Hepatocyte (in vitro differentiated cells): Measurements from ENCODE around the gene PDXDC1. TPM values are rescaled to one million over a fixed set of nuclear protein-coding genes. Genes with fewer than 3 reads are reported as not detected.
"Not testable (repeated sequence)": the region's sequence is repeated elsewhere in the genome, so short reads cannot be mapped to it uniquely, and the experiment has no call there.

ENCODE experiments used
- DNase-seq: peaks from one replicate; pipeline ENCODE4 v3.0.0-alpha.2; 2016; ENCODE audit warnings: low spot score
- H2AFZ ChIP-seq: fragments of 200-600 bp; sonication (generic); 2 replicates; pipeline ENCODE4 v1.6.0; 2016; ENCODE audit warnings: antibody characterized with exemption, mild to moderate bottlenecking
- H3K27ac ChIP-seq: fragments of 200-600 bp; sonication (generic); 2 replicates; pipeline ENCODE4 v1.5.1; 2016; ENCODE audit warnings: mild to moderate bottlenecking
- H3K27me3 ChIP-seq: fragments of 200-600 bp; sonication (generic); 2 replicates; pipeline ENCODE4 v1.6.1; 2016
- H3K36me3 ChIP-seq: fragments of 200-600 bp; sonication (generic); replicated peaks from 2 replicates; pipeline ENCODE4 v1.5.1; 2016; ENCODE audit warnings: low read depth; ENCODE audit not compliant: insufficient read depth
- H3K4me1 ChIP-seq: fragments of 200-600 bp; sonication (generic); 2 replicates; pipeline ENCODE4 v1.5.1; 2016; ENCODE audit warnings: mild to moderate bottlenecking, moderate library complexity; ENCODE audit not compliant: insufficient read depth
- H3K4me2 ChIP-seq: fragments of 200-600 bp; sonication (generic); 2 replicates; pipeline ENCODE4 v1.6.0; 2016
- H3K4me3 ChIP-seq: fragments of 200-600 bp; sonication (generic); 2 replicates; pipeline ENCODE4 v1.5.1; 2016; ENCODE audit warnings: mild to moderate bottlenecking
- H3K79me2 ChIP-seq: fragments of 200-600 bp; sonication (generic); 2 replicates; pipeline ENCODE4 v1.6.0; 2017; ENCODE audit warnings: mild to moderate bottlenecking
- H3K9me2 ChIP-seq: fragments of 200-600 bp; sonication (generic); replicated peaks from 2 replicates; pipeline ENCODE4 v1.6.0; 2017; ENCODE audit warnings: mild to moderate bottlenecking; ENCODE audit not compliant: insufficient read depth
- H3K9me3 ChIP-seq: fragments of 200-600 bp; sonication (generic); 2 replicates; pipeline ENCODE4 v1.5.1; 2016; ENCODE audit warnings: low read depth, mild to moderate bottlenecking
- H4K20me1 ChIP-seq: fragments of 200-600 bp; sonication (generic); 2 replicates; pipeline ENCODE4 v1.6.0; 2016; ENCODE audit warnings: mild to moderate bottlenecking; ENCODE audit not compliant: insufficient read depth, poor library complexity, severe bottlenecking
- EZH2 ChIP-seq: fragments of 200-600 bp; sonication (generic); IDR thresholded peaks from 2 replicates; pipeline ENCODE4 v1.6.1; 2016; ENCODE audit warnings: antibody characterized with exemption, mild to moderate bottlenecking, borderline replicate concordance
- EZH2phosphoT487 ChIP-seq: fragments of 200-600 bp; sonication (generic); IDR thresholded peaks from one replicate; pipeline ENCODE4 v1.6.1; 2018; ENCODE audit warnings: antibody characterized with exemption, mild to moderate bottlenecking, low read depth, moderate library complexity; ENCODE audit not compliant: unreplicated experiment, severe bottlenecking
- WGBS: methylation state at CpG from one replicate; pipeline ENCODE4 v1.1.6; 2016; ENCODE audit warnings: low lambda C conversion rate; ENCODE audit errors: missing lambda C conversion rate; 5-methylcytosine and 5-hydroxymethylcytosine counted together
- polyA plus RNA-seq: library from polyadenylated mRNA; unstranded; fragments of >200 nt; fragmentation: Nextera tagmentation; extraction: Ambion mirVana; gene quantifications from 2 replicates; pipeline ENCODE4 v1.2.1, GENCODE V29; 2016
- total RNA-seq: library from RNA; depleted of rRNA; stranded (reverse); fragments of >200 nt; gene quantifications from 2 replicates; pipeline ENCODE4 v1.2.3, GENCODE V29; 2014
- TF ChIP-seq, protein P1 (sequence below): fragments of 200-600 bp; sonication (generic); IDR thresholded peaks from 2 replicates; pipeline ENCODE4 v1.5.1; 2016; ENCODE audit warnings: antibody characterized with exemption, mild to moderate bottlenecking; ENCODE audit not compliant: poor library complexity

PDXDC1 gene
- total and polyA plus RNA-seq, 2 experiments from 2014 or later: 141 to 146 TPM

DNA sequence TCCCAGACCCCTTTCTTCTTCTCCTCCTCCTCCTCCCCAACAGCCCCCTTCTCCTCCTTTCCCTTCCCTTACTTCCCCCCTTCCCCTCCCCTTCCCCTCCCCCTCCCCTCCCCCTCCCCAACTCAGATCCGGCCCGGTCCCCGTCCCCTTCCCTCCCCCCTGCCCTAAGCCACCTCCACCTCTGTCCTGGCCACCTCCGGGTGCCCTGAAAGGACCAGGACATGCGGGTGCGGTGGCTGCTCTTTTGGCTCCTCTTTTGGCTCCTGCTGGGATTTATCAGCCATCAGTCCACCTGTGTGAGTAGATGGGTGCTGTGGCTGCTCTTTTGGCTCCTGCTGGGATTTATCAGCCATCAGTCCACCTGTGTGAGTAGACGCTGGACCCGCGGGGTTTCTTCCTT, 36.8 kb upstream of the PDXDC1 start:
- not testable (repeated sequence) for H3K27ac ChIP-seq, H3K9me3 ChIP-seq, H2AFZ ChIP-seq, H3K79me2 ChIP-seq, H3K27me3 ChIP-seq, DNase-seq, H3K9me2 ChIP-seq, H3K36me3 ChIP-seq, H3K4me1 ChIP-seq, H4K20me1 ChIP-seq, H3K4me2 ChIP-seq, H3K4me3 ChIP-seq
- 73% methylated on average over 5 of the region's 9 CpGs for WGBS

DNA sequence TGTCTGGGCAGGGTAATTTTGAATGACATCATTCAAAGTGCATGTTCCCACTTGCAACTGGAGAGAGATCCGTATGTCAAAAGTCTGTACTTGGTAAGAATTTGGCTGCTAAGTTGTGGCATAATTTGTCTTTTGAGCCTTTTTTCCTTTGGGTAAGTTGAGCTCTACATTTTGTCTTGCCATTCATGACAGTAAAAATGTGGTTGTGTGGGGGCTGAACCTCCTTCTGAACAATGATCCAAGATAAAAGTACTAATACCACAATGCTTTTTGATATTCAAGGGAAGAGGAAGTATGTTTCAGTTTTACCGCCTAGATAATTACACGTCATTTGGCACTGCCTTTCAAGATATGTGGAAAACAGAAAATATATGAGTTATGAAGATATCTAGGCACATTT, 32.1 kb upstream of the PDXDC1 start:
- not testable (repeated sequence) for H3K9me2 ChIP-seq, H4K20me1 ChIP-seq, H3K36me3 ChIP-seq, H3K27me3 ChIP-seq, H3K4me1 ChIP-seq, H3K27ac ChIP-seq, H3K9me3 ChIP-seq, H2AFZ ChIP-seq, H3K4me3 ChIP-seq, H3K4me2 ChIP-seq, H3K79me2 ChIP-seq, DNase-seq
- WGBS: 84% methylated on average over 3 of the region's 3 CpGs

DNA sequence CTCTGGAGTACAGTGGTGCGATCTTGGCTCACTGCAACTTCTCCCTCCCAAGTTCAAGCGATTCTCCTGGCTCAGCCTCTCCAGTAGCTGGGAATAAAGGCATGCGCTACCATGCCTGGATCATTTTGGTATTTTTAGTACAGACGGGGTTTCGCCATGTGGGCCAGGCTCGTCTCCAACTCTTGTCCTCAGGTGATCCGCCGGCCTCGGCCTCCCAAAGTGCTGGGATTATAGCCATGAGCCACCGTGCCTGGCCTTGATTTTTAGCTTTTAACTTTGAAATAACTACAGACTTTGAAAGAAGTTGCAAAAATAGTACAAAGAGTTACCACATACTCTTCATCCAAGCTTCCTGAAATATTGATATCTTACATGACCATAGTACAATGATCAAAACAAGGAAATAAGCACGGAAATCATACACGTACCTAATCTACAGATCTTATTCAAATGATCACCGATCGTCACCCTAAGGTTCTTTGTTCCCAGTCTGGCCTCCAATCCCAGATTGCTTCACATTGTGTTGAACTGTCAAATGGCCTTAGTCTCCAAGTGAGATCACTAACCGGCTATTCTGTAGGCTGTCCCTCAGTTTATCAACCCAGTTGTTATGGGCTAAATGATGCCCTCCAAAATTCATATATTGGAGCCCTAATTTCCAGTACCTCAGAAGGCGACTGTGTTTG, 19.1 kb upstream of the PDXDC1 start:
- H3K9me3 ChIP-seq: no peaks in the 10 kb centered on the region
- H3K27ac ChIP-seq: no peak overlapping the region
- H3K4me3 ChIP-seq: no peak overlapping the region
- H3K36me3 ChIP-seq: no peaks in the 10 kb centered on the region
- no peak for DNase-seq
- no peak overlapping the region for H2AFZ ChIP-seq
- no peaks in the 10 kb centered on the region for H3K9me2 ChIP-seq
- no peaks in the 10 kb centered on the region for H3K79me2 ChIP-seq
- no peaks in the 10 kb centered on the region for H3K27me3 ChIP-seq
- WGBS: 93% methylated on average over 16 of the region's 16 CpGs
- H4K20me1 ChIP-seq: no peaks in the 10 kb centered on the region
- TF ChIP-seq EZH2: no peak
- peaks cover 11% of the 10 kb centered on the region for H3K4me1 ChIP-seq
- H3K4me2 ChIP-seq: no peak overlapping the region

DNA sequence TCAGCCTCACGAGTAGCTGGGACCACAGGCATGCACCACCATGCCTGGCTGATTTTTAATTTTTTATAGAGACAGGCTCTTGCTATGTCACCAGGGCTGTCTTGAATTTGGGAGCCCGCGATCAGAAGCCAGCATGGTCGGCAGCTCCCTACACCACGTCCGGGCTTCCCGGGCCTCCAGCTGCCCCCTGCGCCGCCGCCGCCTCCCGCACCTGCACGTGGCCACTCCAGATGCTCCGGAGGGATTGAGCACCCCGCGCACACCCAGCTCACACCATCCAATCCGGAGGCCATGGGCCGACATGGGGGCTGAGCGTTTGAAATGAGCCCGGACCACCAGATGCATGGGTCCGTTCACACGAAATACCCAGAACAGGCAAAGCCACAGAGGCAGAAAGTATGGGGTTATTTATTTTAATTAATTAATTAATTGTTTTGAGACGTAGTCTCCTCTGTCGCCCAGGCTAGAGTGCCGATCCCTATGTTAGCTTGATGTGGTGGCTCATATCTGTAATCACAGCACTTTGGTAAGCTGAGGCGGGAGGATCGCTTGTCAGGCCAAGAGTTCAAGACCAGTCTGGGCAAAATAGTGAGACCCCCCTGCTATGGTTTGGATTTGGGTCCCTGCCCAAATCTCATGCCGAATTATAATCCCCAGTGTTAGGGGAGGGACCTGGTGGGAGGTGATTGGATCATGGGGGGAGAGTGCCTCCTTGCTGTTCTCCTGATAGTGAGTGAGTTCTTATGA, 17.1 kb upstream of the PDXDC1 start:
- Histone ChIP-seq H3K27ac (no peak overlapping the region), H3K27me3 (peaks cover 8% of the 10 kb centered on the region), H3K4me1 (peaks cover 11% of the 10 kb centered on the region), H3K36me3 (no peaks in the 10 kb centered on the region), H3K9me3 (no peaks in the 10 kb centered on the region), H3K4me2 (no peak overlapping the region), H3K79me2 (no peaks in the 10 kb centered on the region), H3K4me3 (no peak overlapping the region), H2AFZ (no peak overlapping the region), H3K9me2 (no peaks in the 10 kb centered on the region), H4K20me1 (no peaks in the 10 kb centered on the region)
- DNase-seq: no peak
- WGBS: 98% methylated on average over 28 of the region's 28 CpGs
- TF ChIP-seq, protein P1, sequence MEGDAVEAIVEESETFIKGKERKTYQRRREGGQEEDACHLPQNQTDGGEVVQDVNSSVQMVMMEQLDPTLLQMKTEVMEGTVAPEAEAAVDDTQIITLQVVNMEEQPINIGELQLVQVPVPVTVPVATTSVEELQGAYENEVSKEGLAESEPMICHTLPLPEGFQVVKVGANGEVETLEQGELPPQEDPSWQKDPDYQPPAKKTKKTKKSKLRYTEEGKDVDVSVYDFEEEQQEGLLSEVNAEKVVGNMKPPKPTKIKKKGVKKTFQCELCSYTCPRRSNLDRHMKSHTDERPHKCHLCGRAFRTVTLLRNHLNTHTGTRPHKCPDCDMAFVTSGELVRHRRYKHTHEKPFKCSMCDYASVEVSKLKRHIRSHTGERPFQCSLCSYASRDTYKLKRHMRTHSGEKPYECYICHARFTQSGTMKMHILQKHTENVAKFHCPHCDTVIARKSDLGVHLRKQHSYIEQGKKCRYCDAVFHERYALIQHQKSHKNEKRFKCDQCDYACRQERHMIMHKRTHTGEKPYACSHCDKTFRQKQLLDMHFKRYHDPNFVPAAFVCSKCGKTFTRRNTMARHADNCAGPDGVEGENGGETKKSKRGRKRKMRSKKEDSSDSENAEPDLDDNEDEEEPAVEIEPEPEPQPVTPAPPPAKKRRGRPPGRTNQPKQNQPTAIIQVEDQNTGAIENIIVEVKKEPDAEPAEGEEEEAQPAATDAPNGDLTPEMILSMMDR: no peak
- TF ChIP-seq EZH2 (no peak), EZH2phosphoT487 (no peak)

DNA sequence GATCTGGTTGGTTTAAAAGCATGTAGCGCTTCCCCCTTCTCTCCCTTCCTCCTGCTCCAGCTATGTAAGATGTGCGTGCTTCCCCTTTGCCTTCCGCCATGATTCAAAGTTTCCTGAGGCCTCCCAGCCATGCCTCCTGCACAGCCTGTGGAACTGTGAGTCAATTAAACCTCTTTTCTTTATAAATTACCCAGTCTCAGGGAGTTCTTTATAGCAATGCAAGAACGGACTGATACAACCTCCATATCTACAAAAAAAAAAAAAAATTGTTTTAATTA, 16.6 kb upstream of the PDXDC1 start:
- 96% methylated on average over 4 of the region's 4 CpGs for WGBS
- DNase-seq: no peak
- no peak overlapping the region for H2AFZ ChIP-seq

More for the DNA sequence above, 16.6 kb upstream of the PDXDC1 start:
- Histone ChIP-seq H3K4me2 (no peak overlapping the region), H4K20me1 (no peaks in the 10 kb centered on the region), H3K9me2 (no peaks in the 10 kb centered on the region), H3K79me2 (no peaks in the 10 kb centered on the region), H3K27ac (no peak overlapping the region), H3K36me3 (no peaks in the 10 kb centered on the region), H3K9me3 (no peaks in the 10 kb centered on the region), H3K4me3 (no peak overlapping the region), H3K4me1 (peaks cover 11% of the 10 kb centered on the region), H3K27me3 (peaks cover 8% of the 10 kb centered on the region)
- TF ChIP-seq EZH2 (no peak), EZH2phosphoT487 (no peak)
- TF ChIP-seq, protein P1: no peak
